ENCODE data around the gene HEATR5A. TPM values are rescaled to one million over a fixed set of nuclear protein-coding genes. Genes with fewer than 3 reads are reported as not detected.

Gene HEATR5A
- total and polyA plus RNA-seq, 2 of the 13 experiments (the other 11 are each of a cell fraction or from before 2014, with no cell fraction given): 36.4 to 105 TPM

GRCh38 chr14:31270196-31270772, 150.1 kb downstream of the HEATR5A start (continued):
- TF ChIP-seq ZNF687 (CRISPR knock-in tag; IDR thresholded peaks at IDR 0.05) (peak; percentile 77), CSRNP1 (CRISPR knock-in tag; IDR thresholded peaks at IDR 0.05) (peak; percentile 56; the same call in 1 of the 2 replicates), BRF2 (CRISPR knock-in tag; IDR thresholded peaks at IDR 0.05) (0 out of 2 replicates have a peak, but pooled peaks have one; percentile 23), ZNF205 (CRISPR knock-in tag; IDR thresholded peaks at IDR 0.05) (0 out of 2 replicates have a peak, but pooled peaks have one; percentile 10), NFAT5 (CRISPR knock-in tag; IDR thresholded peaks at IDR 0.05) (0 out of 2 replicates have a peak, but pooled peaks have one; percentile 60), FOXO4 (CRISPR knock-in tag; conservative IDR thresholded peaks at IDR 0.05) (0 out of 2 replicates have a peak, but pooled peaks have one; percentile 97), PBX3 (CRISPR knock-in tag; IDR thresholded peaks at IDR 0.05; ENCODE audit: borderline replicate concordance) (no peak), ZNF777 (CRISPR knock-in tag; IDR thresholded peaks at IDR 0.05) (no peak), SMAD1 (CRISPR knock-in tag; IDR thresholded peaks at IDR 0.05; ENCODE audit: borderline replicate concordance, low read depth) (peak; percentile 80; the same call in 1 of the 2 replicates), SAP130 (CRISPR knock-in tag; IDR thresholded peaks at IDR 0.05; ENCODE audit: low read depth) (no peak), RELA (CRISPR knock-in tag; IDR thresholded peaks at IDR 0.05) (no peak), ZSCAN29 (CRISPR knock-in tag; conservative IDR thresholded peaks at IDR 0.05) (peak; percentile 56; the same call in 1 of the 2 replicates), CCDC6 (CRISPR knock-in tag; IDR thresholded peaks at IDR 0.05) (0 out of 2 replicates have a peak, but pooled peaks have one; percentile 53)
